DND-41 (cell line): ENCODE data around the gene C5AR2.
"Not testable (repeated sequence)": the region's sequence is repeated elsewhere in the genome, so short reads cannot be mapped to it uniquely, and the experiment has no call there.

ENCODE experiments used
- CTCF ChIP-seq: IDR thresholded peaks from 2 replicates; pipeline ENCODE4 v1.5.1; 2012; ENCODE audit warnings: borderline replicate concordance, low read length, moderate library complexity, mild to moderate bottlenecking; ENCODE audit not compliant: poor library complexity, severe bottlenecking; ENCODE audit errors: extremely low read depth
- EZH2 ChIP-seq: IDR thresholded peaks from 3 replicates; pipeline ENCODE4 v1.6.1; 2012; ENCODE audit warnings: borderline replicate concordance, low read depth, mild to moderate bottlenecking, moderate library complexity, low read length, inconsistent platforms; ENCODE audit not compliant: severe bottlenecking

- not testable (repeated sequence) for TF ChIP-seq CTCF, EZH2
These were observed 54.6 kb downstream of the C5AR2 start for GRCh38 chr19:47386582-47386981.
